Measurements from ENCODE around the gene ADAMTS6.
"Not testable (repeated sequence)": the region's sequence is repeated elsewhere in the genome, so short reads cannot be mapped to it uniquely, and the experiment has no call there.

Gene ADAMTS6

DNA sequence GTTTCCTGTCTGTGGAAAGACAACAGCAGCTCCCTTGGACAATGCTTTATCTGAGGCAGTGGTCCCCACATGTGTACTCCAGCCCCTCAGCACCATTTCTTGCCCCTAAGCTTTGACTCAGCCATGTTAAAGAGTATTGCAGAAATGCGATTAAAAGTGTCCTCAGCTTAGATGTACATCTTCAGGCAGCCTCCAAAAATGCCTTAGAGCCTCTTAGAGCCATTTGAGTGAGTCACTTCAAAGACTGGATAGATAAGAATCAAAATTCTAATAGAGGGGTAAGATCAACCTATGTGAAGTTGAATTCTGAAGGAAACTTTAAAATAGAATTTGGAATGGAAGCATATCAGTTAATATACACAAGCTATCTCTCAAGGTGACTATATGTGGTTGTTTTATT is 296.3 kb downstream of the ADAMTS6 start:
- H3K27me3 ChIP-seq (ENCODE audit: insufficient read depth, poor library complexity, severe bottlenecking) = no peaks in the 10 kb centered on the region
- H3K4me3 ChIP-seq (replicated peaks; ENCODE audit: insufficient read depth, low read length) = no peak overlapping the region
- H3K27ac ChIP-seq (replicated peaks) = no peak overlapping the region
- no peak for DNase-seq (ENCODE audit: low read depth in 1 of 2, low spot score in 1 of 2)
- TF ChIP-seq GABPA (IDR thresholded peaks at IDR 0.05; ENCODE audit: low read depth) = no peak
- TF ChIP-seq POLR2AphosphoS5 (IDR thresholded peaks at IDR 0.05; ENCODE audit: low read depth) = no peak
- TF ChIP-seq SPI1 (IDR thresholded peaks at IDR 0.05; ENCODE audit: borderline replicate concordance, low read depth) = no peak
- TF ChIP-seq, protein P1, sequence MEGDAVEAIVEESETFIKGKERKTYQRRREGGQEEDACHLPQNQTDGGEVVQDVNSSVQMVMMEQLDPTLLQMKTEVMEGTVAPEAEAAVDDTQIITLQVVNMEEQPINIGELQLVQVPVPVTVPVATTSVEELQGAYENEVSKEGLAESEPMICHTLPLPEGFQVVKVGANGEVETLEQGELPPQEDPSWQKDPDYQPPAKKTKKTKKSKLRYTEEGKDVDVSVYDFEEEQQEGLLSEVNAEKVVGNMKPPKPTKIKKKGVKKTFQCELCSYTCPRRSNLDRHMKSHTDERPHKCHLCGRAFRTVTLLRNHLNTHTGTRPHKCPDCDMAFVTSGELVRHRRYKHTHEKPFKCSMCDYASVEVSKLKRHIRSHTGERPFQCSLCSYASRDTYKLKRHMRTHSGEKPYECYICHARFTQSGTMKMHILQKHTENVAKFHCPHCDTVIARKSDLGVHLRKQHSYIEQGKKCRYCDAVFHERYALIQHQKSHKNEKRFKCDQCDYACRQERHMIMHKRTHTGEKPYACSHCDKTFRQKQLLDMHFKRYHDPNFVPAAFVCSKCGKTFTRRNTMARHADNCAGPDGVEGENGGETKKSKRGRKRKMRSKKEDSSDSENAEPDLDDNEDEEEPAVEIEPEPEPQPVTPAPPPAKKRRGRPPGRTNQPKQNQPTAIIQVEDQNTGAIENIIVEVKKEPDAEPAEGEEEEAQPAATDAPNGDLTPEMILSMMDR (IDR thresholded peaks at IDR 0.05; ENCODE audit: insufficient read depth, low read length) = no peak
- TF ChIP-seq, protein P2, sequence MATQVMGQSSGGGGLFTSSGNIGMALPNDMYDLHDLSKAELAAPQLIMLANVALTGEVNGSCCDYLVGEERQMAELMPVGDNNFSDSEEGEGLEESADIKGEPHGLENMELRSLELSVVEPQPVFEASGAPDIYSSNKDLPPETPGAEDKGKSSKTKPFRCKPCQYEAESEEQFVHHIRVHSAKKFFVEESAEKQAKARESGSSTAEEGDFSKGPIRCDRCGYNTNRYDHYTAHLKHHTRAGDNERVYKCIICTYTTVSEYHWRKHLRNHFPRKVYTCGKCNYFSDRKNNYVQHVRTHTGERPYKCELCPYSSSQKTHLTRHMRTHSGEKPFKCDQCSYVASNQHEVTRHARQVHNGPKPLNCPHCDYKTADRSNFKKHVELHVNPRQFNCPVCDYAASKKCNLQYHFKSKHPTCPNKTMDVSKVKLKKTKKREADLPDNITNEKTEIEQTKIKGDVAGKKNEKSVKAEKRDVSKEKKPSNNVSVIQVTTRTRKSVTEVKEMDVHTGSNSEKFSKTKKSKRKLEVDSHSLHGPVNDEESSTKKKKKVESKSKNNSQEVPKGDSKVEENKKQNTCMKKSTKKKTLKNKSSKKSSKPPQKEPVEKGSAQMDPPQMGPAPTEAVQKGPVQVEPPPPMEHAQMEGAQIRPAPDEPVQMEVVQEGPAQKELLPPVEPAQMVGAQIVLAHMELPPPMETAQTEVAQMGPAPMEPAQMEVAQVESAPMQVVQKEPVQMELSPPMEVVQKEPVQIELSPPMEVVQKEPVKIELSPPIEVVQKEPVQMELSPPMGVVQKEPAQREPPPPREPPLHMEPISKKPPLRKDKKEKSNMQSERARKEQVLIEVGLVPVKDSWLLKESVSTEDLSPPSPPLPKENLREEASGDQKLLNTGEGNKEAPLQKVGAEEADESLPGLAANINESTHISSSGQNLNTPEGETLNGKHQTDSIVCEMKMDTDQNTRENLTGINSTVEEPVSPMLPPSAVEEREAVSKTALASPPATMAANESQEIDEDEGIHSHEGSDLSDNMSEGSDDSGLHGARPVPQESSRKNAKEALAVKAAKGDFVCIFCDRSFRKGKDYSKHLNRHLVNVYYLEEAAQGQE (IDR thresholded peaks at IDR 0.05; ENCODE audit: insufficient replicate concordance, low read depth) = no peak

DNA sequence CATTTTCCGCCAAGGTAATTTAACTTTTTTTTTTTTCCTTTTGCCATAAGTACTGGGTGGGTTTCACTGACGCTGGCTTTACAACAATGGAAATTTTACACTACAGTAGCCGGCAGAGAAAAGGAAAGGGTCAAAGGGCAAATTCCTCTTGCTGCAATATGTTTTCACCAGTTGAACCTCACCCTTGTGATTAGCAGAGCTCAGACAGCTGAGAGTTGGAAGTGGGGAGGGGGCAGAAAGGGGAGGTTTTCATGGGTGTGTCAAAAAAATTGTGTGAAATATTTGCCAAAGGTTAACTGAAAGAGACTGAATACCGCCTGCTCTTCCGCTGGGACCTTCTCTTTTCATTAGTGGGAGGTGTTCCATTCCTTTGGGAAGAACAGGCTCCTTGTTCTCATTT is 296.9 kb downstream of the ADAMTS6 start:
- no peak overlapping the region for H3K27ac ChIP-seq (replicated peaks)
- H3K4me3 ChIP-seq (replicated peaks; ENCODE audit: insufficient read depth, low read length) = no peak overlapping the region
- TF ChIP-seq, protein P1 (IDR thresholded peaks at IDR 0.05; ENCODE audit: insufficient read depth, low read length) = no peak
- TF ChIP-seq, protein P2 (IDR thresholded peaks at IDR 0.05; ENCODE audit: insufficient replicate concordance, low read depth) = no peak
- TF ChIP-seq POLR2AphosphoS5 (IDR thresholded peaks at IDR 0.05; ENCODE audit: low read depth) (no peak), GABPA (IDR thresholded peaks at IDR 0.05; ENCODE audit: low read depth) (no peak), SPI1 (IDR thresholded peaks at IDR 0.05; ENCODE audit: borderline replicate concordance, low read depth) (no peak)
- no peak for DNase-seq (ENCODE audit: low read depth in 1 of 2, low spot score in 1 of 2)
- no peaks in the 10 kb centered on the region for H3K27me3 ChIP-seq (ENCODE audit: insufficient read depth, poor library complexity, severe bottlenecking)

DNA sequence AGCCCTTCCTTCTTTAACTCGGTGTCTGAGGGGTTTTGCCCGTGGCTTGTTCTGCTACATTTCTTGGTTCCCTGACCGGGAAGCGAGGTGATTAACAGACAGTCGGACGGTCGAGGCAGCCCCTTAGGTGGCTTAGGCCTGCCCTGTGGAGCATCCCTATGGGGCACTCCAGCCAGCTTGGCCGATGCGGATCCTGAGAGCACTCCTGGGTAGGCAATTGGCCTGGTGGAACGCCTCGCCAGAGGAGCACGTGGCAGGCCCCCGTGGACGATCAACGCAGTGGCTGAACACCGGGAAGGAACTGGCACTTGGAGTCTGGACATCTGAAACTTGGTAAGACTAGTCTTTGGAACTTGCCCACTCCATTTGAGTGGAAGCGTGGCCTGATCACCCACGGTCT is 307.5 kb downstream of the ADAMTS6 start:
- H3K4me3 ChIP-seq (replicated peaks; ENCODE audit: insufficient read depth, low read length); H3K27me3 ChIP-seq (ENCODE audit: insufficient read depth, poor library complexity, severe bottlenecking); H3K27ac ChIP-seq (replicated peaks); DNase-seq (ENCODE audit: low read depth in 1 of 2, low spot score in 1 of 2): not testable (repeated sequence)

DNA sequence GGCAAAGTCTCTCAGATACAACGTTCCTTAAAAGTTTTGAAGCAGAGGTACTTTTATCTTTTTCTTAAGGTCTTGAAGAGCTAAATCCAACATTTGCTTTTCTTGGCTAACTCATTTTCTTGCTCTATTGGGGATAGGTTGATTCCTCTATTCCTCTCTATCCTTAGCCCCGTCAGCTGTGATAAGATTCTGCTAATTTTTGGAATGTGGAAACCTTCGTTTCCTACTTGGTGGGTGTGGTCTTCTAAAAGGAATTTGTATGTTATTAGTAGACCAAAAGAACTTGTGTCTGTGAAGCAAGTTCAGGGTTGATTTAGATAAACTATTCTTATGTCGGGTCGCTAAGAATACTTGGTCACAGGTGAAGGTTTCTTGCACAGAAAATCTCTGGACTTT is 308.6 kb downstream of the ADAMTS6 start:
- no peak overlapping the region for H3K4me3 ChIP-seq (replicated peaks; ENCODE audit: insufficient read depth, low read length)
- no peak overlapping the region for H3K27ac ChIP-seq (replicated peaks)
- TF ChIP-seq GABPA (IDR thresholded peaks at IDR 0.05; ENCODE audit: low read depth) (no peak), SPI1 (IDR thresholded peaks at IDR 0.05; ENCODE audit: borderline replicate concordance, low read depth) (no peak), POLR2AphosphoS5 (IDR thresholded peaks at IDR 0.05; ENCODE audit: low read depth) (no peak)
- TF ChIP-seq, protein P2 (IDR thresholded peaks at IDR 0.05; ENCODE audit: insufficient replicate concordance, low read depth) = no peak
- TF ChIP-seq, protein P1 (IDR thresholded peaks at IDR 0.05; ENCODE audit: insufficient read depth, low read length) = no peak
- H3K27me3 ChIP-seq (ENCODE audit: insufficient read depth, poor library complexity, severe bottlenecking) = no peaks in the 10 kb centered on the region
- no peak for DNase-seq (ENCODE audit: low read depth in 1 of 2, low spot score in 1 of 2)
